Hematopoietic multipotent progenitor cell treated with erythropoietin and hydrocortisone succinate and interleukin-3 and kit ligand, for 15 days (in vitro differentiated cells): ENCODE results near the gene ZBTB22.
A peak's percentile ranks its signal among the peaks of the same experiment; 100 is the strongest.

Source experiments
- DNase-seq: peaks from one replicate; pipeline ENCODE4 v3.0.0-alpha.2; 2015; ENCODE audit warnings: low spot score

ZBTB22 gene

GRCh38 chr6:33301877-33302276, 15.7 kb downstream of the ZBTB22 start:
- DNase-seq = no peak

DNA sequence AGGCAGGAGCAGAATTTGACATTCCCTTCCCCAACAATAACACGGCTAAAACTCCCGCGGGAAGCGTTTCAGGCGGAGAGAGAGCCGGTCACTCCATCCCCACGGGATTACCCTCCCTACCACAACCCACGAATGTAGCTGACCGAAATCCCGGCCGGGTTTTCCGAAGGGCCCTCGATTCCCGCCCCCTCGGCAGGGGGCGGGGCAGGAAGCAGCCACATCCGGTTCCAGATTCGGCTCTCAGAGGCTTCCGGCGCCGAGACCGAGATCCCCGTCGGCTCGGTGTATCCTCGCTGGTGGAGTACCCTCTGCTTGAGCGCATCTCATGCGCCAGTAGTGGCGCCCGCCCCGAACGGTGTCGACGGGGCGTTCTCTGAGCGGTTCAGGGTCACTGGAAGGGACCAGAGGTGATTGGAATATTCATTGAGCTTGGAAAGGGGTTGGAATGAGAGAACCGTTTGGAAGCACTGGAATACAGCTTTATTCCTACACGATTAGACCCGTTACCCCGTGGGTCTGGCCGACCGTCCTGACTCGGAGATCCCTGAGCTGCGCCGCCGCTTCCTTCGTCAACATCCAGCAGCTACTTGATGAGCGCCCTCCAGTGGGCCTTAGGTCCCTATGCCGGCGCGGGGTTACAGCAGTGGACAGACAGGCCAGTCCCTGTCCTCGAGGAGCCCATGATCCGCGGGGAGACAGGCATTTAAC, 18.2 kb downstream of the ZBTB22 start:
- DNase-seq = peak; percentile 90

- DNase-seq = peak; percentile 38
Measured at GRCh38 chr6:33298773-33299236, 18.7 kb downstream of the ZBTB22 start, which contains the start of gene RGL2. Gene RGL2 (minus strand): TSS chr6:33298942. CDS start chr6:33298610, 332 bp downstream.

- DNase-seq = peak; percentile 49
Measured at GRCh38 chr6:33297956-33298772, 19.4 kb downstream of the ZBTB22 start.

DNA sequence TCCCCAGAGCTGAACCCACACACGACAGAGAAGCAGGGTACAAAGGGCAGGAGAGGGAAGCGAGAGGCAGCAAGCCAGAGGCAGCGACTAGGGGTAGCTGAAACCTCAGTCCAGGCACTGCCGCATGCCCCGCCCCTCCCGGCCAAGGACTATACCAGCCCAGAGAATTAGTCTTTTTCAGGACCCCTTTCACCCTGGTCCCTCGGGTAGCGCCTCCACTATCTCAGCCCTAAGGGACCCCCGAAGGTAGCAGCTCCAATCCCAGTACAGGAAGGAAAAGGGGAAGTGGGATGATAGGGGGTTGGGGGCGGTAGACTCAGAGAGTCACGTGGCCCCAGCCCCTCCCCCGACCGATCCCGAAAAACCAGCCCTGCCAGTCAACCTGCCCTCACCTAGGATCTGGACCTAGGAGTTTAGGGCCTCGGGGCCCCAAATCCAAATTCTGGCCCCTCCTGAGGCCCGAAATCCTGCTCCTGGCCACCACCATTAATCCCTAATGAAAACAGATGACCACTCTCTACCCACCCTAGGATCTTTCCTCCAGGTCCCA, 20.1 kb downstream of the ZBTB22 start:
- no peak for DNase-seq

DNA sequence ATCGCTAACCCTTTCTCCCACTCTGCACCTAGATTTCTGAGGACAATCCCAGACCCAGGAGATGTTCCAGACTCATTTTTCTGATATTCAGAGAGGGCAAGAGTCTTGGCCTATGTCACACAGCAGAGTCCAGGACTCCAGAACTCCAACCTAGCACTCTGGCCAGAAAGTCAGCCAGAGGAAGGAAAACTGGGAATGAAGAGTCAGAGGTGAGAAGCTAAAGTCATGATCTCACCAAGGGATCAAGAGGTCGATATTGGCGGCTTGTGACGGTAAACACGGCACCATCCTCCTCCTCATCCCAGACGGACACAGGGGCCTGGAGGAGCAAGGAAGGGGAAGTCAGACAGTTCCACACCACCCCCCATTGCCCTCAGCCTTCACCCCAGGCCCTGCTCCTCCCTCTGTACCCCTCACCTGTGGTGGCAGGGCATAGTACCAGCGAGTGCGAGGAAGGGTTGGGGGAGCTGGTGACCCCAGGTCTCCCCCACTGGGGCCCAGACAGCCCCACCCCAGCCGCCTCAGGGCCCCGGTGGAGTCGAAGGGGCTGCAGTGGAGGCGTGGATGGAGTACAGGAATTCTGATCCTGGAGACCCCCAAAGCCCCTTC, 20.6 kb downstream of the ZBTB22 start:
- DNase-seq = no peak

- no peak for DNase-seq
Measured at GRCh38 chr6:33295621-33296369, 21.7 kb downstream of the ZBTB22 start.

DNA sequence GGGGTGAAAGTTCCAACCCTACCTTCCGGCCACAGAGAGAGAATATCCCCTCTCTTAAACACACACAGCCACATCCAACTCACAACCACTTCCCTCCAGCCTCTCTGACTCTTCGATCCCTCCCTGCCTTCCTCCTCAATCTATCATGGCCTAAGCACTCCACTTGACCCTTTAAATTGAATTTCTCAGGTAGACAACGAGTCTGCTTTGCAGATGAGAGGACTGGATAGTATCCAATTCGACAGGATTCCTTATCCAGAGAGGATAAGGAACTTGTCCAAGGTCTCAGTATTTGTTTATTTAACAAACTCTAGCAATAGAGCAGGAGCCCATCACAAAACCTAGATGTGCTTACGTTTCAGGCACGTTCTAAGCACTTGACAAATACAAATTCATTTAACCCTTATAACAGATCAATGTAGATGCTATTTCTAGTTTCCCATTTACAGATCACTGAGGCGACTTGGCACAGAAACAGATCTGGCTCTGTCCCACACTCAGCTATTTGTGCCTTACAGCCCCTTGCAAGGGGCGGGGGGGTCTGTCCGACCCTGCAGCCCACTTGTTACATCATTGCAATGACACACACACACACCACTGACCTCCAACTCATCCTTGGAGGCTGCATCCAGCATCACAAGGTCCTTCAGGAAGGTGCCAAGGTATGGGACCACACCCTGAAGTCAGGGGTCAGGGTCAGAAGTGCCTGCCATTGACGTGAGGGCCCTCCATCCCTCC, 23.3 kb downstream of the ZBTB22 start:
- DNase-seq = no peak

DNA sequence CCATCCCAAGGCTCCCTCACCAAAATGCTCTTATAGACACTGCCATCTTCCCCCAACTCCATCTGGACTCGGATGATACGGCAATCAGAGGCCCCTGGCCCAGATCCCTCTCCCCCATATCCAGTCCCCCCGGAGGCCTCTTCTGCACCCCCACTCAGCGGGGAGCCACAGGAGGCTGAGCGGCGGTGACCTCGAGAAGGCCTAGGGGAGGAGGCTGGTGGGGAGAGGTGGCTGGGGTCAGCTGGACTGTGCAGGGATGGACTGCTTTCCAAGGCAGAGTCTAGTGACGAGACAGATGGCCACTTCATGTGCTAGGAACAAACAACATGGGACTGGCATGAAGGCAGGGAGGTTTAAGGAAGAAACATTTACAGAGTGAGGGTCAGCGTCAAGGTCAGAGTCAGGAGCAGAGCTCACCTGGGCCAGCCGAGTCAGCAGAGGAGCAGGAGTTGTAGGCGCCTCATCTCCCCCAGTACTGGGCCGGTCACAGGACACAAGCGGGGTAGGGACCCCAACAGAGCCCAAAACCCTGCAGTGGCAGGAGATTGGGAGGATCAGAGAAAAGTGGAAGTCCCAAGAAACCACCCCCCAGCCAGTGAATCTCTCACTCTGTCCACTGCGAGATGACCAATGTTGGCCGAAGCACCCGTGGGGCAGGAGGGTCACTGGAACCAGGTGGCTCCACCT, 24.4 kb downstream of the ZBTB22 start:
- DNase-seq = no peak

DNA sequence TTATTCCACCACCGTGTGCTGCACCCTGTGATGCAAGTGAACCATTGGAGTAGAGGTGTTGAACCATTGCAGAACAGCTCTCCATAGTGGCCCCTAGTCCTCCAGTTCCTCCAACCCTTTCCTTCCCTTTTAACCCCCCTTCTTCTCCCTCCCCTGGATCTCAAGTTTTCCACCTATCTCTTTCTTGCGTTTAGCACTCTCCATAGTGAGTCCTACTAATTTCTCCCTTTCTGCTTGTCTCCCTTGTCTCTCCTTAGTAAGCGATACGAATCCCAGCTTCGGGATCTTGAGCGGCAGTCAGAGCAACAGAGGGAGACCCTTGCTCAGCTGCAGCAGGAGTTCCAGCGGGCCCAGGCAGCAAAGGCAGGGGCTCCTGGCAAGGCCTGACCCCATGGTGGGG, 27.1 kb downstream of the ZBTB22 start:
- DNase-seq = no peak

- no peak for DNase-seq
Measured at GRCh38 chr6:33289784-33290315, 27.7 kb downstream of the ZBTB22 start.

DNA sequence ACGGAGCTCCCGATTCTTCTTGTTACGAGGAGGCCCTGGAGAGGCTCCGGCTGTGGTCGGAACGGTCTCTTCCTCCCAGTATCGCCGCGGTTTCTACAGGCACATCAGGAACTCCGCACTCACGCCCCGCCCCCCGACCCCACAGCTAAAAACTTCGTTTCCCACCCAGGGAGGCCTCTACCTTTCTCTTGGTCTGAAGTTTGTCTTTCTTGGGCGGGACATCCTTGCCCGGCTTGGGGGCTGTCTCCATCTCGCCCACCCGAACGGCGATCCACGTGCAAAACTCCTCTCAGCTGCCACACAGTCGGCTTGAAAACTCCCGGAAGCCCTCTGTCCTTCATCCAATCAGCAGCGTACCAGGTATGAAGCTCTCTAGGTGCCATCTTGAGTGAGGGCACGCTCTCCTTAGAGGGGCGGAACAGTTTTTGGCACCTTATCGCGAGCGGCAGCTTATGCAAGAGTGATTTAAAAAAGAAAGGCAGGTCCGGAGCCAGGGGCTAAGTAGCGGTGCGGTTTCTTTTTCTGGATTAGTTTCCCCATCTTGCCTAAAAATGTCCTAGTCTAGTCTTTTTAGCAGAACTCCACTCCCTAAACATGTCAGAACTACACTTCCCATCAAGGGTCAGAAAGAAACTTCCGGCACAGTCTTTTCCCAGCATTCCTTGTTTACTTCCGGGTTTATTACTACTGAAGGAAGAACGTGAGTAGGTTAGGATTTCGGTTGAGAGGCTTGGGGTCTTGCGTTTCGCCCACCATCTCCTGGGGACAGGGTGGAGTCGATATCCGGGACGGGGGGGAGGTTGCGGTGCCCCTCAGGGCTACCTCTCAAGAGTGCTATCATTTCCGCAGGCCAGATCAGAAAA, 28.4 kb downstream of the ZBTB22 start, which contains the start of the genes PFDN6 and WDR46:
Gene PFDN6 (plus strand): TSS at position 681 of the 863 bp plus-strand sequence. CDS start 256 bp downstream, outside the sequence.
Gene WDR46 (minus strand): TSS at position 319 of the 863 bp plus-strand sequence. CDS start 69 bp downstream, at position 250.
- peak; percentile 93 for DNase-seq

DNA sequence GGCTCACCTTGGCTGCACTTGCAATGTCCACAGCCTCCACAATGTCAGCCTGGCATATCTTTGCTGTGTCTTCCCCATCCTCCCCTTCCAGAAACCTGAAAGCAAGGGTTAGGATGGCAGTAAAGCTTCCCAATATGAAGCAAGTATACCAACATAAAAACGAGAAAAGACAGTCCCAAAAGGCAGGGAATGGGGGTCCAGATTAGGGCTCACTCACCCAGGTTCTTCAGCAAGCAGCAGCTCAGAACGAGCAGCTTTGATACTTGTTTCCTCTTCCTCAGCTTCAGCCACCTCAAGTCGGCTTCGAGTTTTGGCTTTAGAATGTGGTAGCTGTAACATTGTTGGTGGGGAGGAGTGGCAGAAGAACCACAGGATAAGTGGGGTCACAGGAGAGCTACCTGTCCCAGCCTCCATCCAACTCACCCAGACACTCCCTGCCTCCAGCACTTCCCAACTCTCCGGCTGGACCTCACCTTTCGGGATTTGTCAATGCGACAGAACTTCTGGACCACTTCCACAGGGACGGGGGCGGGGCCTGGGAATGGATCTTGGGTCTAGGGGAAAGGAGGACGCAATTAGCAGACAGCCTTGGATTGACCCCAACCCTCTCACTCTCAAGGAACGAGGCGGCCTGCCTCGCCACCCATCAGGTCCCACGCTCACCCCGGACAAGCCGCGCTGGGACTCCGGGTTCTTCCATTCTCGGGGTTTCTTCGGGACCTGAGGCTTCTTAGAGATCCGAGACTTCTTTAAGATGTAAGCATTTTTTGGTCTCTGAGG, 29.2 kb downstream of the ZBTB22 start:
- no peak for DNase-seq

GRCh38 chr6:33286946-33287914, 30.3 kb downstream of the ZBTB22 start:
- DNase-seq = no peak

DNA sequence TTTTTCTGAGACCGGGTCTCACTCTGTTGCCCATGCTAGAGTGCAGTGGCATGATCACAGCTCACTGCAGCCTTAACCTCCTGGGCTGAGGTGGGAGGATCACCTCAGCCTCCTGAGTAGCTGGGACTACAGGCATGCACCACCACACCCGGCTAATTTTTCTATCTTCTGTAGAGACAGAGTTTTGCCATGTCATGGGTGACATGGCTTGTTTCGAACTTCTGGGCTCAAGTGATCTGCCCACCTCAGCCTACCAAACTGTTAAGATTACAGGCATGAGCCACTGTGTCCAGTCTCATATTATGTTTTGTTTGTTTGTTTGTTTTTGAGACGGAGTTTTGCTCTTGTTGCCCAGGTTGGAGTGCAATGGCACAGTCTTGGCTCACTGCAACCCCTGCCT, 32.3 kb downstream of the ZBTB22 start:
- peak; percentile 70 for DNase-seq

DNA sequence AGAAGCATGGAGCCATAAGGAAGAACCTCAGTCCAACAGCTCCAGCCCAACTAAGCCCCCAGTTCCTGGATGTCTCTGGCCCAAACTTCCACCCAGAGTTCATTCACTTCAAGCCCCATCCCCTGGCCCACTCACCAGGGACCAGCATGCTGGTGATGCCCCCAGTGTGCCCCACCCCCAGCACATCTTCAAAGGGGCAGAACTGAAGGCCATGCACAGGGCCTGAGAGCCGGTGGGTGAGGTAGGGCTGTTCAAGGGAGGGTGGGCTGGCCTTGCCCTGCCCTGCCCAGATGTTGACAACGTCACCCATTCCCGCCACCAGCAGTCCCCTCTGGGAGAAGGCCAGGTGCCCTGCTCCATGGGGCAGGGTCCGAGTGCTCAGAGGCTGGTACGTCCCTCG, 37.0 kb downstream of the ZBTB22 start:
- DNase-seq = no peak

GRCh38 chr6:33279971-33280511, 37.5 kb downstream of the ZBTB22 start:
- DNase-seq = peak; percentile 39
